Activated naive CD4-positive, alpha-beta T cell treated with anti-CD3 and anti-CD28 coated beads, Interleukin-2, amount 50 U/mL, for 24 hours (primary cell): Measurements from ENCODE around the gene PTPRH.

Source experiments
- H3K27ac Mint-ChIP-seq: one replicate; pipeline ENCODE4 v1.8.0; 2021; ENCODE audit warnings: mild to moderate bottlenecking, mixed read lengths
- H3K27me3 Mint-ChIP-seq: one replicate; pipeline ENCODE4 v1.8.0; 2021; ENCODE audit warnings: mixed read lengths
- H3K36me3 Mint-ChIP-seq: one replicate; pipeline ENCODE4 v1.8.0; 2021; ENCODE audit warnings: mixed read lengths
- H3K4me1 Mint-ChIP-seq: one replicate; pipeline ENCODE4 v1.8.0; 2021; ENCODE audit warnings: mixed read lengths
- H3K4me3 Mint-ChIP-seq: one replicate; pipeline ENCODE4 v1.8.0; 2021; ENCODE audit warnings: mild to moderate bottlenecking, mixed read lengths
- H3K9me3 Mint-ChIP-seq: one replicate; pipeline ENCODE4 v1.8.0; 2021; ENCODE audit warnings: mixed read lengths

PTPRH gene

DNA sequence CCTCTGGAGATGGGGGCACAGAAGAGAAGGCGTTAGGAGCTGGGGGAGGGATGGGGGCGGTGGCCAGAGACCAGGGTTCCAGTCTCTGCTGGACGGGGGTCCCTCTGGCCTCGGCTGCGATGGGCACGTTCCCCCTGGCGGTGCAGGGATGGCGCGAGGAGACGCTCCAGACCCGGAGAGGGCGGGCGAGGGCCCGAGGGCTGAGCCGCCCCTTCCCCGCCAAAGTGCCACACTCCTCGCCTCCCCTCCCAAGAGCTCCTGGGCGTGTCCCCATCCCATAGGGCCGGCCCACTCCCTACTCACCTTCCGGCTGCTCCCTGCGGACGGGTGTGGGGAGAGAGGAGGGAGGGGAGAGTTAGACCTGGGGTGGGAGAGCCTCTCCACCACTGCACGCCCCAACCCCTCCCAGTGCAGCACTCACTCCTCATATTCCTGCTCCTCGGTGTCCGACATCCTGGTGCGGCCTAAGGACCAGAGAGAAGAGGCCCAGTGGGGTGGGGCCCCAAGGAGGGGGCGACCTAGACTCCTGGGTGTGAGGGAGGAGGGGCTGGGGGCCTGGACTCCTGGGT is 62.5 kb downstream of the PTPRH start:
- Mint-ChIP-seq H3K36me3 (no peaks in the 10 kb centered on the region), H3K27me3 (peaks cover 42% of the 10 kb centered on the region), H3K4me3 (no peak overlapping the region), H3K4me1 (peaks cover 10% of the 10 kb centered on the region), H3K27ac (no peak overlapping the region), H3K9me3 (no peaks in the 10 kb centered on the region)

DNA sequence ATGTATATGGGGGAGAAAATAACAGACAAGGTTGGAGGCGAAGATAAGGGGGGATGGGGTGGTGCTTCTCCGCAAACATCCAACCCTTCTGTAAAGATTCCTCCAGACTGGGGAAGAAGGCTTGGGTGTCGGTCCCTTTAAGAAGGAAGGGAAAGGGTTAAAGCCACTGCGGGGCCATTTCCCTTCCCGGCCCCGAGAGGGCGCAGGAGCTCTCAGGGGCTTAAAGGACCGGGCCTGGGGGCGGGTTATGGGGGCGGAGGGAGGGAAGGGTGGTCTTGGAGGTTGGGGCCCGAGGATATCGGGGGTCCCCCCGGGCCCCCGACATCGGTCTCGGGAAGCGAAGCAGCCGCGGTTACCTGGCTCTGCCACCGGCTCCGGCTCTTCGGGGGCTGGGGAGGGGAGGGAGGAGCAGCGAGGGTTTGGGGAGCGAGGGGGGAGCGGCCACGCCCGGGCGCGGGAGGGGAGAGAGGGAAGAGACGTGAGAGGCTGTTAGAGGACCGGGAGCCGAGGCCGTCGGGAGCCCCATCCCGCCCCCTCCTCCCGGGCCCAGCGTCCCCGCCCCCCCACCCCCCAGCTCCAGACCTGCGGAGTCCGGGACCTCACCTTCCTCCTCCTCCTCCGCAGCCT is 63.1 kb downstream of the PTPRH start:
- H3K27ac Mint-ChIP-seq, result no peak overlapping the region
- H3K9me3 Mint-ChIP-seq, result no peaks in the 10 kb centered on the region
- no peaks in the 10 kb centered on the region for H3K36me3 Mint-ChIP-seq
- peaks cover 5% of the 10 kb centered on the region for H3K4me1 Mint-ChIP-seq
- no peak overlapping the region for H3K4me3 Mint-ChIP-seq
- peaks cover 45% of the 10 kb centered on the region for H3K27me3 Mint-ChIP-seq

DNA sequence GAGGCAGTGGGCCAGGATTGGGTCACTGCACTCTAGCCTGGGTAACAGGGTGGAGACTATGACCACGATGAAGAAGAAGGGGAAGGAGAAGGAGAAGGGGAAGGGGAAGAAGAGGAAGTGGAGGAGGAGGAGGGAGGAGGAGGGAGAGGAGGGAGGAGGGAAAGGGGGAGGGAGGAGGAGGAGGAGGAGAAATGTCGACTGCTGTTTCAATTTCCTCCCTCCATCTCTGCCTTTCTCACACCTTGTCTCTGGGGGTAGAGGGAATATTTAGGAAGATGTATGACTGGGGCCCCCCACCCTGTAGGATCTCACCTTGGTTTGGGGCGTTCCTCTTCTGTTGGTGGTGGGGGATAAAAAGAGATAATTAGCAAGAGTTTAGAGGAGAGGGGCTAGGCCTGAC is 64.1 kb downstream of the PTPRH start:
- no peak overlapping the region for H3K27ac Mint-ChIP-seq
- H3K4me3 Mint-ChIP-seq, result no peak overlapping the region
- peaks cover 48% of the 10 kb centered on the region for H3K27me3 Mint-ChIP-seq

DNA sequence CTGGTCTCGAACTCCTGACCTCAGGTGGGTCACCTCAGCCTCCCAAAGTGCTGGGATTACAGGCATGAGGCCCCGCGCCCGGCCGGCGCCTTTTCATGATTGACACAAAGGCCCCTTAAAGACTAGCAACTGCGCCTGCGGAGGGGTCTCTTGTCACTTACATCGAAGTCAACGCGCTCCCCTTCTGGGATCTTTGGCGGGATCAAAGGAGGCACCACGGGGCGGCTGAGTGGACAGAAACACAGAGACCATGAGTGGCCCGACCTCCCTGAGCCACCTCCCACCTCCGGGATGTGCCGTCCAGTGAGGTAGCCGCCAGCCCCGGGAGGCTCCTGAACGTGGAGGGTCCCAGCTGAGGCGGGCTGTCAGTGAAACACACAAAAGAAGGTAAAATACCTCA is 67.6 kb downstream of the PTPRH start:
- Mint-ChIP-seq H3K4me3 (no peak overlapping the region), H3K36me3 (no peaks in the 10 kb centered on the region), H3K27me3 (peaks cover 39% of the 10 kb centered on the region), H3K4me1 (peaks cover 8% of the 10 kb centered on the region), H3K9me3 (no peaks in the 10 kb centered on the region), H3K27ac (no peak overlapping the region)

More for the DNA sequence above, 64.1 kb downstream of the PTPRH start:
- Mint-ChIP-seq H3K4me1 (peaks cover 8% of the 10 kb centered on the region), H3K36me3 (no peaks in the 10 kb centered on the region), H3K9me3 (no peaks in the 10 kb centered on the region)

DNA sequence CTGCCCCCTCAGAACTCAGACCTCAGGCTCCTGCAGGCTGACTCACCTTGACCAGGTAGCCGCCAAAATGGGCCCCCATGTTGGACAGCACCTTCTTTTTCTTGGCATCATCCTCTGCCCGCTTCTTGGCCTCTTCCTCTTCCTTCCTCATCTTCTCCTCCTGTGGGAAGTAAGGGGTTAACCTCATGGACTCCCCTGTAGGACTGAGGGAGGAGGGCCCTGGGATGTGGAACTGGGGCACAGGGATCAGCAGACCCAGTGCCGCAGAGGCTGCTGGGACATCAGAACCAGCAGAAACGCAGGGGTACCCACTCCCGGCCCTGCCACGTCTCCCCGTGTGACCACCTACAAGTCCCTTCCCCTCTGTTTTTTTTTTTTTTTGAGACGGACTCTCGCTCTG is 71.4 kb downstream of the PTPRH start:
- peaks cover 20% of the 10 kb centered on the region for H3K27me3 Mint-ChIP-seq
- H3K4me3 Mint-ChIP-seq, result no peak overlapping the region

DNA sequence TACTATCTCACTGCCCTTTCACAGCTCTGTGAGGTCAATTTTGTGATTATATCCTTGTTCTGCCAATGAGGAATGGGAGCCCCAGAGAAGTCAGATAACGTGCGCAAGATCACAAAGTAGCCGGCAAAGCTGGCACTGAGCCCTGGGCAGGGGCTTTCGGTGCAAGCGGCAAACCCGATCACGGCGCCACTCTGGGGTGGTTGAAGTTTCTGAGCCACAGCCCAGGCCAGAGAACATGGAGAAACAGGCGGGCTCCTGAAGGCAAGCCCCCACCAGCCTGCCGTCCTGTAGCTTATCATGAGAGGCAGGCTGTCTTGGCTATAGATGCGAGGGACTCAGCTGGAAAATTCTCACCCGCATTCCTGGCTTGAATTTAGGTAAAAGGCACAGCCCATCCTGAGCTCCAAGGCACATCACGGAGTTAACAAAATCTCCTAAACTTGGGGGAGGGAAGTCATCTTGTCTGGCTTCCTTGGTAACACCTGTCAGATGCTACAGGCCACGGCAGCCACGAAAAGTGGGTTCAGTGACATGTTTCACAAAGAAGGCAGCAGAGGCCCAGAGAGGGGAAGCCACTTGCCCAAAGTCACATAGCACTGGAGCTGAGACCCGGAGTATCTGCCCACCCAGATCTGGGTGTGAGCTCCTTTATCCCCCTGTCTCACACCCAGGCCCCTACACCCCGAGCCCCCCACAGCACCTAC is 72.8 kb downstream of the PTPRH start:
- Mint-ChIP-seq H3K4me3 (no peak overlapping the region), H3K36me3 (no peaks in the 10 kb centered on the region)

More for the DNA sequence above, 71.4 kb downstream of the PTPRH start:
- peaks cover 3% of the 10 kb centered on the region for H3K4me1 Mint-ChIP-seq
- no peak overlapping the region for H3K27ac Mint-ChIP-seq
- no peaks in the 10 kb centered on the region for H3K9me3 Mint-ChIP-seq
- H3K36me3 Mint-ChIP-seq, result no peaks in the 10 kb centered on the region

DNA sequence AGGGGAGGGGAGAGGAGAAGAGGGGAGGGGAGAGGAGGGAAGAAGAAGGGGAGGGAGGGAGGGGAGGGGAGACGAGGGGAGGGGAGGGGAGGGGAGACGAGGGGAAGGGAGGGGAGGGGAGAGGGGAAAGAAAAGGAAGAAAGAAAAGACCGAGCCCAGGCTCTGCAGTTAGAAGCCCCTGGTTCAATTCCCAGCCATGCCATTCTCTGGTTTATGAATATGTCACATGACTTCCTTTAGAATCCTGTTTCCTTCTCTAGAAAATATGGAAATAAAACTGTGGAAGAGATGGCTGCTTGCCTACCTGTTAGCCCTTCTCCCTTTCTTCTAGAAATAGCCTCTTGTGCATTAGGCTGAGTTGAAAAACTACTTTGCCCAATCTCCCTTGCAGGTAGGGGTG is 74.6 kb downstream of the PTPRH start:
- no peaks in the 10 kb centered on the region for H3K9me3 Mint-ChIP-seq
- H3K36me3 Mint-ChIP-seq, result no peaks in the 10 kb centered on the region
- peaks cover 20% of the 10 kb centered on the region for H3K27me3 Mint-ChIP-seq
- H3K4me3 Mint-ChIP-seq, result no peak overlapping the region
- no peak overlapping the region for H3K27ac Mint-ChIP-seq
- H3K4me1 Mint-ChIP-seq, result no peaks in the 10 kb centered on the region

More for the DNA sequence above, 72.8 kb downstream of the PTPRH start:
- Mint-ChIP-seq H3K27ac (no peak overlapping the region), H3K4me1 (peaks cover 3% of the 10 kb centered on the region), H3K9me3 (no peaks in the 10 kb centered on the region), H3K27me3 (peaks cover 19% of the 10 kb centered on the region)

DNA sequence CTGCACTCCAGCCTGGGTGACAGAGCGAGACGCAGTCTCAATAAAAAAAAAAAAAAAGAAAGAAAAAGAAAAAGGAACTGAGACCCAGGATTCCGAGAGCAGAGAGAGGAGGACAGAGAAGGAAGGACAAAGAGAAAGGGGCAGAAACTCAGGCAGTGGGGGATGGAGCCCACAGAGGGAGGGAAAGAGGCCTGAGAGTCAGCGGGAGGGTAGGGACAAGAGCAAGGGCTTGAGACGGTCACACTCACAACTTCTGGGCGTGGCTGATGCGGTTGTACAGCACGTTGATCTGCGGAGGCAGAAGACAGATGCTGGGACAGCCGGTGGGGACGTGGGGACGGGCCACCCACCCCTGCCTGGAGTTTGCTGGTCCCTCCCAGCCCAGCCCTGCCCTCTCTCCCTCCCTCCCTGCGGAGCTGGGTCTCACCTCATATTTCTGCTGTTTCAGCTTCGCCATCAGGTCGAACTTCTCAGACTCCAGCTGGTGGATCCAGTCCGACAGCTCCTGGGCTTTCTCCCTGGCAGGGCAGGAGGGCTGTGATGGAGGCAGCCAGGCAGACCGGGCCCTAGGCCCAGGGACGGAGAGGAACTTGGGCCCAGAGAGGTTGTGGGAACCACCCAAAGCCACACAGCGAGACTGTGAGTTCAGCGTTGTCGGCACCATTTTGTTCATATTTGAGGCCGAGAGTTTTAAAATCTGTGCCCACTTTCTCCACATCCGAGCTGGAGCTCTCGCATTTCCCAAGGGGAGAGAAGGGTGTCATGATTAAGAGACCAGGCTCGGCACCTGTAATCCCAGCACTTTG is 75.5 kb downstream of the PTPRH start:
- no peaks in the 10 kb centered on the region for H3K36me3 Mint-ChIP-seq

DNA sequence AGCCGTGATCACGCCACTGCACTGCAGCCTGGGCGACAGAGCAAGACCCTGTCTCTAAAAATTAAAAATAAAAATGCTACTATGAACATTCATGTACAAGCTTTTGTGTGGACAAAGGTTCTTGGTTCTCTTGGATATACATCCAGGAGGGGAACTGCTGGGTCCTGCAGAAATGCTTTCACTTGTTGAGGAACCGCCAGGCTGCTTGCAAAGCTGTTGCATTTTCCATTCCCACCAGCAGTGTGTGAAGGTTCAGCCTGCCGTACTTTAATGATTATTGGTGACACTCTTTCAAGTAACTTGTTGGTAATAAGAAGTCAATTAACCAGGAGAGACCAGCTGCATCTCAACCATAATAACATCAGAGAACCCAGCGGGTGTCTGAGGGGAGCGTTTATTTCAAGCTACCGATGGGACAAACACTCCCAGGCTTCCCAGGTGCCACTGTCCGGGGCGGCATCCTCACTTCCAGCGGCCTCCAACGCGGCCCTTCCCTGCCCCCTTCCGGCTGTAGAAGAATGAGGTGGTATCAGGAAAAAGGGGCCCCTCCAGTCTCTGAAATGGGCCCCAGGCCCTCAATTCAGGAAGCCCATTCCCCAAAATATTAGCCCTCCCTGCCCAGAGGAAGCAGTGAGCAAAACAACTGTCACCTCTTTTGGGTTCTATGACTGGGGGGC is 76.7 kb downstream of the PTPRH start:
- no peak overlapping the region for H3K4me3 Mint-ChIP-seq
- peaks cover 17% of the 10 kb centered on the region for H3K27me3 Mint-ChIP-seq
- no peaks in the 10 kb centered on the region for H3K36me3 Mint-ChIP-seq
- H3K9me3 Mint-ChIP-seq, result no peaks in the 10 kb centered on the region
- H3K4me1 Mint-ChIP-seq, result no peaks in the 10 kb centered on the region
- H3K27ac Mint-ChIP-seq, result no peak overlapping the region

More for the DNA sequence above, 75.5 kb downstream of the PTPRH start:
- Mint-ChIP-seq H3K4me1 (no peaks in the 10 kb centered on the region), H3K9me3 (no peaks in the 10 kb centered on the region), H3K27me3 (peaks cover 19% of the 10 kb centered on the region), H3K4me3 (no peak overlapping the region), H3K27ac (no peak overlapping the region)

DNA sequence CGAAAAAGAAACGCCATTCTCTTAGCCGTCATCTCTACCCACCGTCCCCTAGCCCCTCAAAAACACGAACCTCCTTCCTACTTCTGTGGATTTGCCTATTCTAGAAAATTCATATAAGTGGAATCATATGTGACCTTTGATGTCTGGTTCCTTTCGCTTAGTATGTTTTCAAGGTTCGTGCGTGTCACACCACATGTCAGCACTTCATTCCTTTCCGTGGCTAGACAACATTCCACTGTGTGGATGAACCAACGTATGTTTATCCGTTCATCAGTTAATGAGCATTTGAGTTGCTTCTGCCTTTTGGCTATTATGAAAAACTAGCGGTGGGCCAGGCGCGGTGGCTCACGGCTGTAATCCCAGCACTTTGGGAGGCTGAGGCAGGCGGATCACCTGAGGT is 77.9 kb downstream of the PTPRH start:
- peaks cover 25% of the 10 kb centered on the region for H3K27me3 Mint-ChIP-seq
- H3K27ac Mint-ChIP-seq, result no peak overlapping the region
- no peaks in the 10 kb centered on the region for H3K4me1 Mint-ChIP-seq
- H3K4me3 Mint-ChIP-seq, result no peak overlapping the region
- no peaks in the 10 kb centered on the region for H3K9me3 Mint-ChIP-seq
- H3K36me3 Mint-ChIP-seq, result no peaks in the 10 kb centered on the region
